ENCODE measurements around the gene CIC. TPM values are rescaled to one million over a fixed set of nuclear protein-coding genes. Genes with fewer than 3 reads are reported as not detected.

The CIC gene
- total and polyA plus RNA-seq, 9 of the 15 experiments (the other 6 are each of a cell fraction or from before 2014, with no cell fraction given), result 0.07 to 44.7 (median 8.6) TPM

- TF ChIP-seq MLX (CRISPR knock-in tag; conservative IDR thresholded peaks at IDR 0.05) (no peak), TEAD4 (IDR thresholded peaks at IDR 0.05; ENCODE audit: low read length) (no peak), TEAD4 (CRISPR knock-in tag; IDR thresholded peaks at IDR 0.05; ENCODE audit: borderline replicate concordance) (no peak), ZNF511 (CRISPR knock-in tag; IDR thresholded peaks at IDR 0.05) (no peak), ZNF133 (CRISPR knock-in tag; IDR thresholded peaks at IDR 0.05) (no peak), ZNF41 (CRISPR knock-in tag; conservative IDR thresholded peaks at IDR 0.05) (no peak), ZNF764 (CRISPR knock-in tag; IDR thresholded peaks at IDR 0.05; ENCODE audit: low read depth) (no peak), FOXM1 (IDR thresholded peaks at IDR 0.05; ENCODE audit: low read depth) (no peak), FOXM1 (CRISPR knock-in tag; IDR thresholded peaks at IDR 0.05; ENCODE audit: low read depth) (no peak), ZNF778 (CRISPR knock-in tag; IDR thresholded peaks at IDR 0.05) (no peak), NR4A1 (CRISPR knock-in tag; IDR thresholded peaks at IDR 0.05) (no peak), NR4A1 (tag; IDR thresholded peaks at IDR 0.05) (no peak), IRF1 (CRISPR knock-in tag; IDR thresholded peaks at IDR 0.05; ENCODE audit: borderline replicate concordance) (no peak), NCOR1 (IDR thresholded peaks at IDR 0.05) (no peak), NFYB (IDR thresholded peaks at IDR 0.05; ENCODE audit: extremely low read depth, insufficient read length) (no peak), HMG20B (CRISPR knock-in tag; IDR thresholded peaks at IDR 0.05) (no peak), E2F6 (IDR thresholded peaks at IDR 0.05; ENCODE audit: borderline replicate concordance in 1 of 2, extremely low read depth in 1 of 2, insufficient read depth in 1 of 2, insufficient read length in 1 of 2, low read depth in 1 of 2, low read length in 1 of 2, poor library complexity in 1 of 2, severe bottlenecking in 1 of 2) (no peak), DLX4 (CRISPR knock-in tag; IDR thresholded peaks at IDR 0.05) (no peak), ZC3H4 (CRISPR knock-in tag; IDR thresholded peaks at IDR 0.05; ENCODE audit: borderline replicate concordance) (no peak), ZZZ3 (IDR thresholded peaks at IDR 0.05) (no peak), PHF8 (IDR thresholded peaks at IDR 0.05; ENCODE audit: borderline replicate concordance, low read length) (no peak; the same call in 1 of the 2 replicates), HNRNPH1 (optimal IDR thresholded peaks at IDR 0.05; ENCODE audit: low read depth, low read length) (no peak), FOXA3 (CRISPR knock-in tag; conservative IDR thresholded peaks at IDR 0.05 in 1 of 2, IDR thresholded peaks at IDR 0.05 in 1 of 2) (no peak), FOXJ3 (CRISPR knock-in tag; IDR thresholded peaks at IDR 0.05) (no peak)
These were observed 47.5 kb downstream of the CIC start (continued) for GRCh38 chr19:42316223-42317211.
